HG03064 (cell line): ENCODE data around the gene UQCRHL.
"Not testable (repeated sequence)": the region's sequence is repeated elsewhere in the genome, so short reads cannot be mapped to it uniquely, and the experiment has no call there.

ENCODE experiments used
- ATAC-seq: cut with Tn5 transposase; IDR thresholded peaks from one replicate; pipeline ENCODE4 v1.9.1; 2021; ENCODE audit warnings: low read depth; ENCODE audit not compliant: unreplicated experiment

The UQCRHL gene

DNA sequence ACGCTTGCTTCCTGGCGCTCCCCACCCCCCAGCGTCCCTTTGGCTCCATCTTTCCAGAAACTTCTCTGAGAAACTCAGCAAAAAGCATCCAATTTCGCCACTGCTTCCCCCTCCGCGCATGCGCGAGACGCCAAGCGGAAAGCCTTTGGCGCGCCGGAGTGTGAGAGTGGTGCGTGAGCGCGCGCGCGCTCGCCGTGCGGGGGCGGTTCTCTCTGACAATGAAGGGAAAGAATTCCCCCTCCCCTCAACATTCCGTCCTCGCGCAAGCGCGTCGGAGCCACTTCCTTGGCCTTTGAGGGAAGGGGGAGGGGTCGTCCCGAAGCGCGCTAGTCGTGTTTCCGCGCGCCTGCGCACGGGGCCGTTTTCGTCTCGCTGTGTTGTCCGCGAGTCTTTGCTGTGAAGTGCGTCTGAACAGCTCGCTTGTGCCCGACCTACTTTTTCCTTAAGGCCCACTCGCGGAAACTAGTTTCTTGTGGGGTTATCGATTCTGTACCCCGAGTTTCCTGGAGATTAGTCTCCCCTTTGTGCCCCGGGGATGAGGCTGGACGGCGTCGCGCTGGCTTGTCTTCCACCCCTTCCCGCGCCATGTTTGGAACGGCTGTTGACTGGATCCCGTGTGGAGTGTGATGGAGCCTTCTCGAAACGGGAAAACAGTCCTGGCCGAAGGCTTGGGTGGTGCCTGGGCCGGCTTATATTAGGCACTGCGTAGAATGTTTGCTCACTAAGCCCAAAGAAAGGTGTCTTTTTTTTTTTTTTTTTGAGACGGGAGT lies 28.5 kb upstream of the UQCRHL start:
- ATAC-seq, result peak; percentile 44

DNA sequence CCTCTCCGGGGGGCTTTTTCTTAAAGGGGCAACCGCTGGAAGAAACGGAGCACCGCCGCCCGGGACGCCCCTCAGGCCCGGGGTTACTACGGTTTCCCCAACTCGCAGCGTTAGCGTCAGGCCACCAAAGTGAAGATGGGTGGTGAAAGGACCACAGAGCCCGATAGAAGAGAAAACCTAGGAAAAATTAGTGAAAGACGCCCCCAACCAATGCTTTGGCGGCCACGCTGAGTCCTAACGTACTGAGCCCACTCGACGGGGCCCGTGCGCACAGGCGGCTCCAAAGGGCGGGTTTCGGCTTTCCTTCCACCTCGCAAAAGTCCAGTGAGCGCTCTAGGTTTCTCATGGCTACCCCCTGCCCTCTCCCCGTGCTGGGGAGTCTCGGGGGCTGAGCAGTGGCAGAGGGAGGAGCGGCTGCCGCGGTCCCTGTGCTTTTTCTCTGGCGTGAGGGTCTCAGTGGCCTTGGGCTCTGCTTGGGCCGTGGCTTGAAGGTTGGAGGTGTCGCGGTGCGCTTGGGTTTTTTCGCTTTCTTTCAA lies 27.8 kb upstream of the UQCRHL start:
- ATAC-seq, result peak; percentile 4

DNA sequence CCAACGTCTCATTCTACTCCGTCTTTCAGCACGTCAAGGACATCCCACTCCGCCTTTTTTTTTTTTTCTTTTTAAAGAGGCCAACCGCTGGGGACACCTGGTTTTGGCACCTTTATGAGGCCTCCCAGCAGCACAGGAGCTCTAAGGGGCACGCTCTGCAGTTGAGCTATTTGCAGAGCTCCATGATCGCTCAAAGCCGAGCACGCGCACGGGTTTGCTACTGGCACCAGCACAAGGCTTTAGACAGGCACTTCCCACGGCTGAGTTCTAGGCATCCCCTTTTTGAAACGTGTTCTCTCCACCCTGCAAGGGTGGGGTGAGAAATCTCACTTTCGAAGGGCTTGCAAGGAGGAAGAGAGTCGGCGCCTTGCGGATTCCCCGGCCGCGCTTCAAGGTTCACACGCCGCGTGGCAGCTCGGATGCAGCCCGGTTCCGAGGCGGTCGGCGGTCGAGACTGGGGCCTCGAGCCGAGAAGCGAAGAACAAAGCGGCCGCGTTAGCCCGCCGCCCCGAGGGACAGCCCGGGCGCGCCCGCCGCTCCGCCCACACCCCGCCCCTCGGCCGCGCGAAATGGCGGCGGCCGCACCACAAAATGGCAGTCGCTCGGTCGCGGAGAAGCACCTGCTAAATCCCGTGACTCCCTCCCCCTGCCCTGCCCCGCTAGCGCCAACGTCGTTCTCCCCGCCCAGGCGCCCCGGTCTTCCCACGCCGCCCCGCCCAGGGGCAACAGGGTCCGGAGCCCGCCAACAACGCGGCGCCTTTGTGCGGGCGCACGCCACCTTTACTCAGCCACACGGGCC lies 27.2 kb upstream of the UQCRHL start:
- peak; percentile 39 for ATAC-seq

DNA sequence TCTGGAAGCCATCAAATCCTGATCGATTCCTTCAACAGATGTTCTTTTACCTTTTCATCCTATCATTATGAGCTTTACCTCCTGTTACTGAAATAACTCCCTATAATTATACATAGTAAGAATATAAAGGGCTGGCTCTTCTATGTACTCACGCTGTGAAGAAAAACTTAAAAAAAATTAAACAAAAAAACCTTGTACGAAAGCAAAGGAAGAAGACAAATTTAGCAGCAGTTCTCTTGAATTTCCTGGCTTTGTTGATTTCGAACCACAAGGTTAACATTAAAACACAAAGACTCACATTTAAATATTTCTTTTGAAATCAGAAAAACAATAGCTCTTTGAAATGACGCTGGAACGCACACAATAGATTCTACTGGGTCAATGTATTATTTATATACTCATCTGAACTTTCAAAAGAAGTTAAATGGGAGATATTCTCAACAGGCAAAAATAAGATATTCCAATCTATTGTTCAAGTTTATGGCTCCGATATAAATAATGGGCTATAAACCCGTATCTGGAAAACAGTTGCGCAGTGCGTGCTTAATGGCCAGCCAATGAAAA lies 26.5 kb upstream of the UQCRHL start:
- ATAC-seq, result no peak

DNA sequence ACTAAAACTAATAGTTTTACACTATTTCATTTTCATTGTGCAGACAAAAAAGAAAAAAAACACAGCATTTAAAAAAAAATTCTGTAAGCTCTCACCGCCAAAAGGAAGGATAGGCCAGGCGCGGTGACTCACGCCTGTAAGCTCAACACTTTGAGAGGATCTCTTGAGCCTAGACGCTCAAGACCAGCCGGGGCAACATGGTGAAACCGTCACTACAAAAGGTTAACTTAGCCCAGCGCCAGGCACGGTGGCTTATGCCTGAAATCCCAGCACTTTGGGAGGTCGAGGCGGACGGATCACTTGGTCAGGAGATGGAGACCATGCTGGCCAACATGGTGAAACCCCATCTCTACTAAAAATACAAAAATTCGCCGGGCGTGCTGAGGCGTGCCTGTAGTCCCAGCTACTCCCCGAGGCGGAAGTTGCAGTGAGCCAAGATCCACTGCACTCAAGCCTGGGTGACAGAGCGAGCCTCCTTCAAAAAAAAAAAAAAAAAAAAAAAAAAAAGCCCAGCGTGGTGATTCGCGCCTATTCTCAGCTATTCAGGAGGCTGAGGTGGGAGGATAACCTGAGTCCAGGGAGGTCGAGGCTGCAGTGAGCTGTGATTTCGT lies 25.7 kb upstream of the UQCRHL start:
- ATAC-seq, result no peak

DNA sequence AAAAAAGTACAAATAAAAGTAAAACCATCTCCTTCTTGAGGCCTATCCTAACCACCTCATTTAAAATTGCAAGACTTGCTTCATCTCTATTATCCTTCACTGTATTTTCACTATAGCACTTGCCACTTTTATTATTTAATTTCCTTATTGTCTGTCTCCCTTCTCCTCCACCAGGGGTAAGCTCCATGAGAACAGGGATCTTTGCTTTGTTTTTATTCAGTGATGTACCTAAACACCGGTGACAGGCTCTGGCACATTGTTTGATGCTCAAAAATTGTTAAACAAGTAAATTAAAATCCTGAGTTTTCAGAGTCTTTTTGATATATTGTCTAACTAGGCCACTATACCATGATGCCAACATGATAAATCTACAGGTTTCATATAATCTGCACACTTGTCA lies 22.8 kb upstream of the UQCRHL start:
- ATAC-seq, result no peak

DNA sequence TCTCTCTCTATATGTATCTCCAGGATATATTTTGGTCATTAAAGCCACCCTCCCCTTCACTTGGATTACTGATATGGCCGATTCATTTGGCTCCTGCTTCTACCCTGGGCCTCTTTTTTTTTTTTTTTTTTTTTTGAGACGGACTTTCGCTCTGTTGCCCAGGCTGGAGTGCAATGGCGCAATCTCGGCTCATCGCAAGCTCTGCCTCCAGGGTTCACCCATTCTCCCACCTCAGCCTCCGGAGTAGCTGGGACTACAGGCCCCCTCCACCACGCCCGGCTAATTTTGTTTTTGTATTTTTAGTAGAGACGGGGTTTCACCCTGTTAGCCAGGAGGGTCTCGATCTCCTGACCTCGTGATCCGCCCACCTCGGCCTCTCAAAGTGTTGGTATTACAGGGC lies 21.5 kb upstream of the UQCRHL start:
- ATAC-seq, result not testable (repeated sequence)

DNA sequence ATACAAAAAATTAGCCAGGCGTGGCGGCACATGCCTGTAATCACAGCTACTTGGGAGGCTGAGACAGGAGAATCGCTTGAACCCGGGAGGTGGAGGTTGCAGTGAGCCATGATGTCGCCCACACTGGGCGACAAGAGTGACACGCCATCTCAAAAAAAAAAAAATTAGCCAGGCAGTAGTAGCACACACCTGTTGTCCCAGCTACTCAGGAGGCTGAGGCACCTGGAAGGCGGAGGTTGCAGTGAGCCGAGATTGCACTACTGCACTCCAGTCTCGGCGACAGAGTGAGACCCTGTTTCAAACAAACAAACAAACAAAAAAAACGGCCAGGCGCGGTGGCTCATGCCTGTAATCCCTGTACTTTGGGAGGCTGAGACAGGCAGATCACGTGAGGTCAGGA lies 20.1 kb upstream of the UQCRHL start:
- ATAC-seq, result not testable (repeated sequence)

DNA sequence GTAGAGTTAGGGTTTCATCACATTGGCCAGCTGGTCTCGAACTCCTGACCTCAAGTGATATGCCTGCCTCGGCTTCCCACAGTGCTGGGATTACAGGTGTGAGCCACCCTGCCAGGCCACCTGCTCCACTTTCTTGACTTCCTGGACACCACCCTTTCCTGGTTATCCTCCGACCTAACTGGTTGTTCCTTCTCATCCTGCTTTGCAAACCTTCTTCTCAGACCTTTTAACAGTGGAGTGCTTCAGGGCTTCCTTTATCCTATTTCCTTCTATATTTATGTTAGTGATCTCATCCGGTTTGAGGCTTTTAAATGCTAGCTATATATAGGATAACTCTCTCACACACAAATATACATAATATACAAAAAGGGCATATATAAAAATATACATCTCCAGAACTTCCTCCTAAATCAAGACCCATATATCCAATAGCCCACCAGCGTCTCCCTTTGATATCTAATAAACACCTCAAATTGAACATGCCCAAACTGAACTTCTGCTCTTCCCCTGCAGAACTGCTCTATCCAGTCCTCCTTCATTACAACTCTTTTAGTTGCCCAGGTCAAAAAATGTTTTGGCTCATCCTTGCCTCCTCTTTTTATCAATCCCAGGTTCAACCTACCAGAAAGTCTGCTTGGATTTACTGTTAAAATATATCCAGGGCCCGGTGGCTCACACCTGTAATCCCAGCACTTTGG lies 19.5 kb upstream of the UQCRHL start:
- ATAC-seq, result no peak

DNA sequence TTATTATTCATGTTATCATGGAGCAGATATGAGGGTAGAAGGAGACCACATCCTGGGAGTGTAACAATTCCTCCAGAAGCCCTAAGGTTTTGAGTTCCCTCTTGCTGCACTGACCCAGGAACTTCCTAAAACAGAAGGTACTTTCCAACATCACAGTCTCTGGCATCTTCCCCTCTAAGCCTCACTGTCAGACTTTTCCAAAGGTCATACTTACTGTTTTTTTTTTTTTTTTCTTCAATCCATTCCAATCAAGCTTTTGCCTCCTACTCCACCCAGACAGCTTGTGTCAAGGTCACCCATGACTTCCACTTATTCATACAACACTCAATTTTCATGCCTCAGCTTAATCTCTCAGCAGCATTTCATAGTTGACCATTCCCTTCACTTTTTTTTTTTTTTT lies 18.4 kb upstream of the UQCRHL start:
- no peak for ATAC-seq

DNA sequence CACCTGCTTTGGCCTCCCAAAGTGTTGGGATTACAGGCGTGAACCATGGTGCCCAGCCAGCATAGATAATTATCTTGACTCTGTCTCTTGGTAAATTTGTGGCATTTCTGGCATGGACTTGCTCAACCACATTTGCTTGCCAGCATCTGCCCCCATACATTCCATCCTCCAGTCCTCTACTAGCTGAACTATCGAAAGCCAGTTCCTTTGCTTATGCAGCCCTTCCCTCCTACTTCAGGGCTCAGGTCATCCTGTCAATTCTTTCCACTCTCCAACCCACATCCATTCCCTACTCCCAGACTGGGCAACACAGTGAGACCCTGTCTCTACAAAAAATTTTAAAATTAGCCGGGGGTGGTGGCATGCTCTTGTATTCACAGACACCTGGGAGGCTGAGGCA lies 13.0 kb upstream of the UQCRHL start:
- no peak for ATAC-seq

DNA sequence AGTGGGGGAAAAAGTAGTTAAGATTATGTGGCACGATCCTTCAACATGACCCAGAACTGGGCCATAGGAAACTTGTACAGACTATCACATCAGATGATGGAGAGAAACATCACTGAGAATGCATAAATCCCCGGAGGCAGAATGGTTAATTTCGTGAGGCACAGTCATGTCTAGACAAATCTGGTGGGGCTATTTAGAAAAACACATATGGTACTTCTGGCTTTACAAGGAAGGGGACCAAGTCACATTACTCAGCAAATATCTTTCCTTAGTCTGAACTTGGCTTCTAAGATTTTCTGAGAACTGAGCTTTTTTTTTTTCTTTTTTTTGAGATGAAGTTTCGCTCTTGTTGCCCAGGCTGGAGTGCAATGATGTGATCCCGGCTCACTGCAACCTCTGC lies 9.2 kb upstream of the UQCRHL start:
- ATAC-seq, result no peak

DNA sequence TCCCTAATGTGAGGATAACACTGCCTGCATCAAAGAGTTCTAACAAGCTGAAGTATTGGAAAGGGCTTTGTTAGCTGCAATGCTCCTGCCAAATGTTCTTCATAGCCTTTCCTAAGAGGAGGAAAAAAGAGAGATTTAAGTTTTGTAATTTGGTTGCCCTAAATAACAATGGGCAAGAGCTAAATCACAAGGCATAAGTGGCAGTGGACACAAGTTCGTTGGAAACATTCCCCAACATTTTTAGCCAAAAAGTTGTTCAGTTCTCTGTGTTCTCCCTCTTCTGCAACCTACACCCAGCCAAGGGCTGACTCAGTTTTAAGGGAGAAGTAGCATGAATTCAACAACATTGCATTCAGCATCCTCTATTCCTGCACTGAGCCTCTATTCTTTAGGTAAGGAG lies 2.6 kb upstream of the UQCRHL start:
- no peak for ATAC-seq

DNA sequence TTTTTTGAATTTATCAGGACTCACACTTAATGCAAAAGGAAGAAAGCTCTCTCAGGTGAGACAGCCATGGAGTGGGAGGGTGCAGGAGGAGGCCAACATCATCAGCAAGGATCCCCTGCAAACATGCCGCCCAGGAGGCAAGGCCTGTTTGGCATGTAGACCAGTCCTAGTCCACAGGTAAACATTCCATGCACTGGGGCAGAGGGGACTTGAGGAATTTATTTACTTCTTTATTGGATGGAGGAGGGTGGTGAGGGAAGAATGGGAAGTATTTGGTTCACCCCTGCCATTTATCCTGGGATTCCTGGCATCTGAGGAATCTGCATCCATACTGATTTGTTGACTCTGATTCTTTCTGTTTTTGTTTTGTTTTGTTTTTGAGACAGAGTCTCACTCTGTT lies 1.5 kb upstream of the UQCRHL start:
- ATAC-seq, result no peak

DNA sequence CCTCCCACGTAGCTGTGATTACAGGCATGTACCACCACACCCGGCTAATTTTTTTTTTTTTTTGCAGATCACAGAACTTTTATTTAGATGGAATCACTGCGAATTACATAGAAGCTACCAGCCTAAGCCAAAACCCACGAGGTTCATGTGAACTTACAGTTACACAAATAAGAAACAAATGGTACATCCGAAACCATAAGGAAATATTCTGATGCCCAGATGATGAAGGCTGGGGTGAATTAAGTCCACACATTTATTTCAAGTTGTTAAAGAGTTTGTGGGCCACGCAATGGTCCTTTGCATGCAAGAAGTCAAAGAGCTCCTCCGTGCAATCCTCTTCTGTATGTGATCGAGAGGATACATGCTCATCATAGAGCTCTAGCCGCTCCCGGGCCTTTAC lies 328 bp downstream of the UQCRHL start:
- ATAC-seq, result no peak

DNA sequence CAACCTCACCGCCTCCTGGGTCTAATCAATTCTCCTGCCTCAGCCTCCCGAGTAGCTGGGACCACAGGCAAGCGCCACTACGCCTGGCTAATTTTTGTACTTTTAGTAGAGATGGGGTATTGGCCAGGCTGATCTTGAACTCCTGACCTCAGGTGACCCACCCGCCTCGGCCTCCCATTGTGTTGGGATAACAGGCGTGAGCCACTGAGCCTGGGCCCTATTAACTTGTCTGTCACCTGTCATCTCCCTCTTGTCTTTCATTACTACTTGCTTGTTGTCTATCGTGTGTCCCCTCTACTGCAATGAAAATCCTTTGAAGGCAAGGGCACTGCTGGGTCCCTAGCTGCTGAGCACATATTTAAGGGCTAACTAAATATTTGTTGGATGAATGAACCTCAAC lies 3.4 kb downstream of the UQCRHL start:
- ATAC-seq, result no peak

DNA sequence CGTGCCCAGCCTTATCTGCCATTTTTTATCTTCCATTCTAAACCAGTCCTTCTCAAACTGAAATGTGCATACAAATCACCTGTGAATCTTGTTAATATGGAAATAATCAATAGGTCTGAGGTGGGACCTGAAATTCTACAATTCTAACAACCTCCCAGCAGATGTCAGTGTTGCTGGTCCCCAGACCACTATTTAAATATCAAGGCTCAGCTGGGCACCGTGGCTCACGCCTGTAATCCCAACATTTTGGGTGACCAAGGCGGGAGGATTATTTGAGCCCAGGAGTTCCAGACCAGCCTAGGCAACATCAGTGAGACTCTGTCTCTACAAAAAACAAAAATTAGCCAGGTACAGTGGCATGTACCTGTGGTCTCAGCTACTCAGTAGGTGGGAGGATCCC lies 4.1 kb downstream of the UQCRHL start:
- no peak for ATAC-seq

DNA sequence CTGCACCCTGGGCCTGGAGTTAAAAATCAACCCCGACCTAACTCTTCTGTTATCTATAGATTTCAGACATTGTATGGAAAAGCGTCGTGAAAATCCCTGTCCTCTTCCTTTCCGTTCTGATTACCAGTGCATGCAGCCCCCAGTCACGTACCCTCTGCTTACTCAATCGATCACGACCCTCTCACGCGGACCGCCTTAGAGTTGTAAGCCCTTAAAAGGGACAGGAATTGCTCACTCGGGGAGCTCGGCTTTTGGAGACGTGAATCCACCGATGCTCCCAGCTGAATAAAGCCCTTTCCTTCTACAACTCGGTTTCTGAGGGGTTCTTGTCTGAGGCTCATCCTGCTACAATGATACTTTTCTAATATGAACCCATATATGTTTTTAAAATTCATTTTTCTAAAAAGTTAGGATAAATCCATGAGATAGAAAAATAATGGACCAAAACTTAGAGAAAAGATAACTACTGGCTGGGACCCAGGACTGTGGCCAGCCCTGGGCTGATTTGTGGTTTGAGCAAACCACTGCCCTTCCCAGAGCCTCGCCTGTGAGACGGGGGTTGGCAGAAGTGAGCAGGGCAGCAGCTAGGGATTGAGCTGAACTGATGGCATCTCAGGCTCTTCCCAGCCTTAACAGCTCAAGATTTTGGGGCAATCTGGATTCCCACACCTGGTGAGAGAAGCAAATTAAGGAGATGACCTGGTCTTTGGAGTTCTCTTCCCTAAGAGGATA lies 5.0 kb downstream of the UQCRHL start:
- no peak for ATAC-seq

DNA sequence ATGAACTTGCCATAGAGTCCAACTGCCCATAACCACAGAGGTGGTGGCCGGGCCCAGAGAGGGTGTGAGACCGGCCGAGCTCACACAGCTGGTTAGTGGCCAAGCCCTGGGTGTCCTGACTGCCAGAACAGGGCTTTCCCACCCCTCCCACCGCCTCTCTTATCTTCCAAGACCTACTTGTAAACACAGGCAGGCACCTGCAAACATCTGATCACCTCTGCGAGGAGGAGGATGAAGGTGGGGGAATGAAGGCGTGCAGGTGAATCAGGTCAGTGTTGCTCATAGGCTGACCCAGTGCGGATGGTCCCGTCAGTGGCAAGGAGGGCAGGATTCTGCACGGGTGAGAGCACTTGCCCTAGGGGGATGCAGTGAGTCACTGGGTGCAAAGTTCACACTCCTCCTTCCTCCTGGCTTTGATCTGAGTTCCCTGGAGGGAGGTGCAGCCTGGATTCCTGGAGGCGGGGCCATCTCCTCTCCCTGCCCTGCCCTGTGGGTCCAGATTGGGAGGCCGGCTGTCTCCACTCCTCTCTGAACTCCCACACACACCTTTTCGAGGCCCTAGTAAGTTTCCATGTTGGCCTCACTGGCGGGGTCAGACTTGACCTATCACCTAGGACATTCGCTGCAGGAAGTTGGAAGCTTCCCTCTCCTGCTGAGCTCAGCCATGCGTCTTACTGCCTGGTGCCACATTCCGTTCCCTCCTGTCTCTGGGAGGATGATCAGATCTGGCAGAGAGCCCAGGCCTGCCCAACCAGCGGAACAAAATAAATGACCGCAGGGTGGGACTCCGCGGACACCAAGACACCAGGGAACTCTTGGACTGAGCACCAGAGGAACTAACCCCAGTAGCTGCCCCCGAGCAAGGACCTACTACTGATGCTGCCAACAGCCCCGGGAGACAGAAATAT lies 7.3 kb downstream of the UQCRHL start:
- no peak for ATAC-seq
